GM23338 (cell line): ENCODE results near the gene RAD51. TPM values are rescaled to one million over a fixed set of nuclear protein-coding genes. Genes with fewer than 3 reads are reported as not detected.

Source experiments
- ATAC-seq: fragments of 200-7000 bp; cut with Tn5 transposase; 3 replicates; pipeline ENCODE4 v1.9.1; 2020
- DNase-seq: peaks from one replicate; pipeline ENCODE4 v3.0.0-alpha.2; 2015; ENCODE audit warnings: low spot score
- H2AFZ ChIP-seq: fragments of 200-600 bp; sonication (generic); 2 replicates; pipeline ENCODE4 v1.8.0; 2016; ENCODE audit warnings: antibody characterized with exemption, mild to moderate bottlenecking, moderate library complexity
- H3F3A ChIP-seq: fragments of 200-600 bp; sonication (generic); replicated peaks from 2 replicates; pipeline ENCODE4 v1.8.0; 2017; ENCODE audit warnings: antibody characterized with exemption, mixed run types, low read depth
- H3K27ac ChIP-seq: fragments of 200-600 bp; sonication (generic); 2 replicates; pipeline ENCODE4 v1.6.1; 2016; ENCODE audit warnings: low read depth
- H3K27me3 ChIP-seq: fragments of 200-600 bp; sonication (generic); 2 replicates; pipeline ENCODE4 v1.8.0; 2016; ENCODE audit warnings: mild to moderate bottlenecking, mixed run types, moderate library complexity; ENCODE audit not compliant: insufficient read depth
- H3K36me3 ChIP-seq: fragments of 200-600 bp; sonication (generic); 2 replicates; pipeline ENCODE4 v1.8.0; 2016; ENCODE audit warnings: mild to moderate bottlenecking; ENCODE audit not compliant: insufficient read depth
- H3K4me1 ChIP-seq: fragments of 200-600 bp; sonication (generic); 2 replicates; pipeline ENCODE4 v1.8.0; 2016; ENCODE audit warnings: mild to moderate bottlenecking, moderate library complexity; ENCODE audit not compliant: insufficient read depth
- H3K4me2 ChIP-seq: fragments of 200-600 bp; sonication (generic); 2 replicates; pipeline ENCODE4 v1.7.1; 2017; ENCODE audit warnings: mixed run types
- H3K4me3 ChIP-seq: fragments of 200-600 bp; sonication (generic); 2 replicates; pipeline ENCODE4 v1.6.1; 2016; ENCODE audit warnings: mixed run types
- H3K79me2 ChIP-seq: fragments of 200-600 bp; sonication (generic); replicated peaks from 2 replicates; pipeline ENCODE4 v1.8.0; 2017; ENCODE audit warnings: mild to moderate bottlenecking; ENCODE audit not compliant: insufficient read depth
- H3K9me2 ChIP-seq: fragments of 200-600 bp; sonication (generic); 2 replicates; pipeline ENCODE4 v1.8.0; 2017; ENCODE audit not compliant: insufficient read depth
- H4K20me1 ChIP-seq: fragments of 200-600 bp; sonication (generic); replicated peaks from 2 replicates; pipeline ENCODE4 v1.8.0; 2017; ENCODE audit warnings: mild to moderate bottlenecking; ENCODE audit not compliant: insufficient read depth
- H3K27ac Mint-ChIP-seq: 2 replicates; pipeline ENCODE4 v1.8.0; 2020; ENCODE audit warnings: inconsistent platforms, mild to moderate bottlenecking, moderate library complexity, mixed read lengths
- H3K27me3 Mint-ChIP-seq: 3 replicates; pipeline ENCODE4 v1.8.0; 2022; ENCODE audit warnings: low read depth, mild to moderate bottlenecking, moderate library complexity, mixed read lengths, inconsistent platforms; ENCODE audit not compliant: insufficient read depth, poor library complexity
- H3K36me3 Mint-ChIP-seq: 3 replicates; pipeline ENCODE4 v1.8.0; 2021; ENCODE audit warnings: low read depth, mild to moderate bottlenecking, inconsistent platforms, moderate library complexity, mixed read lengths
- H3K4me1 Mint-ChIP-seq: 3 replicates; pipeline ENCODE4 v1.8.0; 2020; ENCODE audit warnings: mild to moderate bottlenecking, inconsistent platforms, mixed read lengths
- H3K4me3 Mint-ChIP-seq: 3 replicates; pipeline ENCODE4 v1.8.0; 2021; ENCODE audit warnings: moderate library complexity, mild to moderate bottlenecking, inconsistent platforms, mixed read lengths
- H3K9me3 Mint-ChIP-seq: 3 replicates; pipeline ENCODE4 v1.8.0; 2020; ENCODE audit warnings: moderate library complexity, mild to moderate bottlenecking, inconsistent platforms, mixed read lengths
- CREB1 ChIP-seq: fragments of 250-450 bp; sonication (Bioruptor Pico); IDR thresholded peaks from 2 replicates; pipeline ENCODE4 v1.5.0; 2020; ENCODE audit warnings: low read depth, mild to moderate bottlenecking, moderate library complexity
- EZH2 ChIP-seq: fragments of 200-600 bp; sonication (generic); IDR thresholded peaks from one replicate; pipeline ENCODE4 v1.8.0; 2017; ENCODE audit warnings: antibody characterized with exemption, mild to moderate bottlenecking, low read depth; ENCODE audit not compliant: unreplicated experiment
- EZH2phosphoT487 ChIP-seq: fragments of 200-600 bp; sonication (generic); IDR thresholded peaks from one replicate; pipeline ENCODE4 v1.8.1; 2018; ENCODE audit warnings: antibody characterized with exemption; ENCODE audit not compliant: unreplicated experiment
- JUNB ChIP-seq: IDR thresholded peaks from one replicate; pipeline ENCODE4 v1.6.1; 2016; ENCODE audit warnings: antibody characterized with exemption; ENCODE audit not compliant: unreplicated experiment
- POLR2AphosphoS5 ChIP-seq: IDR thresholded peaks from 2 replicates; pipeline ENCODE4 v1.6.1; 2016; ENCODE audit warnings: antibody characterized with exemption, low read depth
- STAT1 ChIP-seq: IDR thresholded peaks from one replicate; pipeline ENCODE4 v1.6.1; 2016; ENCODE audit warnings: antibody characterized with exemption; ENCODE audit not compliant: unreplicated experiment
- ZNF114 ChIP-seq: fragments of 250-450 bp; sonication (Bioruptor Pico); IDR thresholded peaks from 2 replicates; pipeline ENCODE4 v1.5.0; 2020; ENCODE audit warnings: mild to moderate bottlenecking, moderate library complexity
- ZNF331 ChIP-seq: fragments of 250-450 bp; sonication (Bioruptor Pico); IDR thresholded peaks from 2 replicates; pipeline ENCODE4 v1.5.0; 2020; ENCODE audit warnings: low read depth, mild to moderate bottlenecking, moderate library complexity
- ZNF462 ChIP-seq: fragments of 250-450 bp; sonication (Bioruptor Pico); IDR thresholded peaks from 2 replicates; pipeline ENCODE4 v1.5.0; 2020; ENCODE audit warnings: mild to moderate bottlenecking, moderate library complexity
- polyA plus RNA-seq: library from polyadenylated mRNA; unstranded; fragments of >200 nt; fragmentation: Nextera tagmentation; extraction: Ambion mirVana; gene quantifications from 2 replicates; pipeline ENCODE4 v1.2.1, GENCODE V29; 2016
- total RNA-seq: library from RNA; depleted of rRNA; stranded (reverse); fragments of >200 nt; shearing (Covaris generic); gene quantifications from 2 replicates; pipeline ENCODE4 v1.2.3, GENCODE V29; 2014
- TF ChIP-seq, protein P1 (sequence below): IDR thresholded peaks from 2 replicates; pipeline ENCODE4 v1.6.1; 2016; ENCODE audit warnings: antibody characterized with exemption
- TF ChIP-seq, protein P2 (sequence below): IDR thresholded peaks from one replicate; pipeline ENCODE4 v1.6.1; 2018; ENCODE audit warnings: antibody characterized with exemption; ENCODE audit not compliant: unreplicated experiment
- TF ChIP-seq, protein P3 (sequence below), 2 experiments: fragments of 200-600 bp in 1 of 2; sonication (generic) in 1 of 2; conservative IDR thresholded peaks; 2 replicates each; pipeline versions ENCODE4 v1.5.1 to v1.6.1; 2016 to 2017; ENCODE audit warnings: antibody characterized with exemption in 2 of 2, low read depth in 2 of 2, mild to moderate bottlenecking in 2 of 2, moderate library complexity in 1 of 2

The RAD51 gene
- total and polyA plus RNA-seq, 2 experiments from 2014 or later: 20.3 to 26.2 TPM

- no peak overlapping the region; the same call in 1 of the 2 replicates for H3K27ac Mint-ChIP-seq
- Histone ChIP-seq H3K4me1 (peaks cover 27% of the 10 kb centered on the region), H3K4me2 (no peak overlapping the region), H3K79me2 (no peaks in the 10 kb centered on the region), H4K20me1 (peaks cover 10% of the 10 kb centered on the region; the same call in 1 of the 2 replicates), H2AFZ (no peak overlapping the region), H3K36me3 (peaks cover 33% of the 10 kb centered on the region), H3K9me2 (no peaks in the 10 kb centered on the region), H3K27me3 (no peaks in the 10 kb centered on the region), H3F3A (0 out of 2 replicates have a peak, but pooled peaks cover 9% of the 10 kb centered on the region), H3K4me3 (no peak overlapping the region), H3K27ac (0 out of 2 replicates have a peak overlapping the region, but pooled peaks have one; percentile 50)
- H3K27me3 Mint-ChIP-seq: peaks cover 9% of the 10 kb centered on the region
- H3K36me3 Mint-ChIP-seq: peaks cover 71% of the 10 kb centered on the region
- TF ChIP-seq, protein P1, sequence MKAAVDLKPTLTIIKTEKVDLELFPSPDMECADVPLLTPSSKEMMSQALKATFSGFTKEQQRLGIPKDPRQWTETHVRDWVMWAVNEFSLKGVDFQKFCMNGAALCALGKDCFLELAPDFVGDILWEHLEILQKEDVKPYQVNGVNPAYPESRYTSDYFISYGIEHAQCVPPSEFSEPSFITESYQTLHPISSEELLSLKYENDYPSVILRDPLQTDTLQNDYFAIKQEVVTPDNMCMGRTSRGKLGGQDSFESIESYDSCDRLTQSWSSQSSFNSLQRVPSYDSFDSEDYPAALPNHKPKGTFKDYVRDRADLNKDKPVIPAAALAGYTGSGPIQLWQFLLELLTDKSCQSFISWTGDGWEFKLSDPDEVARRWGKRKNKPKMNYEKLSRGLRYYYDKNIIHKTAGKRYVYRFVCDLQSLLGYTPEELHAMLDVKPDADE: no peak
- TF ChIP-seq CREB1 (CRISPR knock-in tag): no peak
- no peak for TF ChIP-seq ZNF114
- TF ChIP-seq EZH2phosphoT487: no peak
- TF ChIP-seq, protein P2, sequence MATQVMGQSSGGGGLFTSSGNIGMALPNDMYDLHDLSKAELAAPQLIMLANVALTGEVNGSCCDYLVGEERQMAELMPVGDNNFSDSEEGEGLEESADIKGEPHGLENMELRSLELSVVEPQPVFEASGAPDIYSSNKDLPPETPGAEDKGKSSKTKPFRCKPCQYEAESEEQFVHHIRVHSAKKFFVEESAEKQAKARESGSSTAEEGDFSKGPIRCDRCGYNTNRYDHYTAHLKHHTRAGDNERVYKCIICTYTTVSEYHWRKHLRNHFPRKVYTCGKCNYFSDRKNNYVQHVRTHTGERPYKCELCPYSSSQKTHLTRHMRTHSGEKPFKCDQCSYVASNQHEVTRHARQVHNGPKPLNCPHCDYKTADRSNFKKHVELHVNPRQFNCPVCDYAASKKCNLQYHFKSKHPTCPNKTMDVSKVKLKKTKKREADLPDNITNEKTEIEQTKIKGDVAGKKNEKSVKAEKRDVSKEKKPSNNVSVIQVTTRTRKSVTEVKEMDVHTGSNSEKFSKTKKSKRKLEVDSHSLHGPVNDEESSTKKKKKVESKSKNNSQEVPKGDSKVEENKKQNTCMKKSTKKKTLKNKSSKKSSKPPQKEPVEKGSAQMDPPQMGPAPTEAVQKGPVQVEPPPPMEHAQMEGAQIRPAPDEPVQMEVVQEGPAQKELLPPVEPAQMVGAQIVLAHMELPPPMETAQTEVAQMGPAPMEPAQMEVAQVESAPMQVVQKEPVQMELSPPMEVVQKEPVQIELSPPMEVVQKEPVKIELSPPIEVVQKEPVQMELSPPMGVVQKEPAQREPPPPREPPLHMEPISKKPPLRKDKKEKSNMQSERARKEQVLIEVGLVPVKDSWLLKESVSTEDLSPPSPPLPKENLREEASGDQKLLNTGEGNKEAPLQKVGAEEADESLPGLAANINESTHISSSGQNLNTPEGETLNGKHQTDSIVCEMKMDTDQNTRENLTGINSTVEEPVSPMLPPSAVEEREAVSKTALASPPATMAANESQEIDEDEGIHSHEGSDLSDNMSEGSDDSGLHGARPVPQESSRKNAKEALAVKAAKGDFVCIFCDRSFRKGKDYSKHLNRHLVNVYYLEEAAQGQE: no peak
- no peak for TF ChIP-seq ZNF331
- no peak for TF ChIP-seq EZH2
- no peak for TF ChIP-seq POLR2AphosphoS5
- TF ChIP-seq, protein P3, sequence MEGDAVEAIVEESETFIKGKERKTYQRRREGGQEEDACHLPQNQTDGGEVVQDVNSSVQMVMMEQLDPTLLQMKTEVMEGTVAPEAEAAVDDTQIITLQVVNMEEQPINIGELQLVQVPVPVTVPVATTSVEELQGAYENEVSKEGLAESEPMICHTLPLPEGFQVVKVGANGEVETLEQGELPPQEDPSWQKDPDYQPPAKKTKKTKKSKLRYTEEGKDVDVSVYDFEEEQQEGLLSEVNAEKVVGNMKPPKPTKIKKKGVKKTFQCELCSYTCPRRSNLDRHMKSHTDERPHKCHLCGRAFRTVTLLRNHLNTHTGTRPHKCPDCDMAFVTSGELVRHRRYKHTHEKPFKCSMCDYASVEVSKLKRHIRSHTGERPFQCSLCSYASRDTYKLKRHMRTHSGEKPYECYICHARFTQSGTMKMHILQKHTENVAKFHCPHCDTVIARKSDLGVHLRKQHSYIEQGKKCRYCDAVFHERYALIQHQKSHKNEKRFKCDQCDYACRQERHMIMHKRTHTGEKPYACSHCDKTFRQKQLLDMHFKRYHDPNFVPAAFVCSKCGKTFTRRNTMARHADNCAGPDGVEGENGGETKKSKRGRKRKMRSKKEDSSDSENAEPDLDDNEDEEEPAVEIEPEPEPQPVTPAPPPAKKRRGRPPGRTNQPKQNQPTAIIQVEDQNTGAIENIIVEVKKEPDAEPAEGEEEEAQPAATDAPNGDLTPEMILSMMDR (conservative IDR thresholded peaks at IDR 0.05; ENCODE audit: low read depth in 2 of 2): no peak
- TF ChIP-seq ZNF462 (CRISPR knock-in tag): no peak
- no peak for TF ChIP-seq STAT1
- no peak for TF ChIP-seq JUNB
- H3K4me3 Mint-ChIP-seq: no peak overlapping the region
- H3K4me1 Mint-ChIP-seq: peaks cover 38% of the 10 kb centered on the region
- no peak for DNase-seq
- no peaks in the 10 kb centered on the region for H3K9me3 Mint-ChIP-seq
- ATAC-seq: no peak
Observed at GRCh38 chr15:40736575-40736974, 41.6 kb downstream of the RAD51 start.
